ENCODE measurements around the gene CORO2A. TPM values are rescaled to one million over a fixed set of nuclear protein-coding genes. Genes with fewer than 3 reads are reported as not detected.

CORO2A gene
- total and polyA plus RNA-seq, 2 of the 13 experiments (the other 11 are each of a cell fraction or from before 2014, with no cell fraction given) = 14.4 to 15.3 TPM

DNA sequence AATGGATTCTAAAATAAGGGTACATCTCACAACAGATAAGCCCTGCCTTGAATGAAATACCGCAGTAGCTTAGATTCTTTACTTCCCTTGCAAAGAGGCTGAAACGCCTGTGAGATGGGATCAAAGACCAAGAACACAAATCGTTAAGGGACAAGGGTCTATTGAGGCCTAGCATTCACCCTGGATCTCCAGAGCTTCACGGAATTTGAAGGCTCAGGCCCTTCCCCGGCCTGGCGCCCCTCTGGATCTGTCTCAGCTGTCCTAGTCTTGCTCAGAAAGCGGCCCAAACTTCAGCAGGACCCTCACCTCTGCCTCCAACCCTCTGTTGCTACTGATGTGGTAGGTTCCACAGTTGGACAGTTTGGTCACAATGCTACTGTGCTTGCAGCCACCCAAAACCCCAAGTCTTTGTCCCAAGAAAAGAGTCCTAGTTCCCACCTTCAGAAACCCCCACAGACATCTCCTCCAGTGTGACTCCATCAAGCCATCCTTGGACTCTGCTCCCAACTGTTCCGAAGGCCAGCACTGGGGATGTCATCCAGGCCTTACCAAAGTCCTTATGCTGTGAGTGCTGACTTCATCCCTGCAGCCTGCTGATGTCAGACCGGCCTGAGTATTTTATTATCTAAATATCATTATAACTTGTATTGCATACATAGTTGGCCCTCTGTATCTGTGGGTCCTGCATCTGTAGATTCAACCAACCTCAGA is 9.4 kb downstream of the CORO2A start (continued):
- TF ChIP-seq, protein P1, sequence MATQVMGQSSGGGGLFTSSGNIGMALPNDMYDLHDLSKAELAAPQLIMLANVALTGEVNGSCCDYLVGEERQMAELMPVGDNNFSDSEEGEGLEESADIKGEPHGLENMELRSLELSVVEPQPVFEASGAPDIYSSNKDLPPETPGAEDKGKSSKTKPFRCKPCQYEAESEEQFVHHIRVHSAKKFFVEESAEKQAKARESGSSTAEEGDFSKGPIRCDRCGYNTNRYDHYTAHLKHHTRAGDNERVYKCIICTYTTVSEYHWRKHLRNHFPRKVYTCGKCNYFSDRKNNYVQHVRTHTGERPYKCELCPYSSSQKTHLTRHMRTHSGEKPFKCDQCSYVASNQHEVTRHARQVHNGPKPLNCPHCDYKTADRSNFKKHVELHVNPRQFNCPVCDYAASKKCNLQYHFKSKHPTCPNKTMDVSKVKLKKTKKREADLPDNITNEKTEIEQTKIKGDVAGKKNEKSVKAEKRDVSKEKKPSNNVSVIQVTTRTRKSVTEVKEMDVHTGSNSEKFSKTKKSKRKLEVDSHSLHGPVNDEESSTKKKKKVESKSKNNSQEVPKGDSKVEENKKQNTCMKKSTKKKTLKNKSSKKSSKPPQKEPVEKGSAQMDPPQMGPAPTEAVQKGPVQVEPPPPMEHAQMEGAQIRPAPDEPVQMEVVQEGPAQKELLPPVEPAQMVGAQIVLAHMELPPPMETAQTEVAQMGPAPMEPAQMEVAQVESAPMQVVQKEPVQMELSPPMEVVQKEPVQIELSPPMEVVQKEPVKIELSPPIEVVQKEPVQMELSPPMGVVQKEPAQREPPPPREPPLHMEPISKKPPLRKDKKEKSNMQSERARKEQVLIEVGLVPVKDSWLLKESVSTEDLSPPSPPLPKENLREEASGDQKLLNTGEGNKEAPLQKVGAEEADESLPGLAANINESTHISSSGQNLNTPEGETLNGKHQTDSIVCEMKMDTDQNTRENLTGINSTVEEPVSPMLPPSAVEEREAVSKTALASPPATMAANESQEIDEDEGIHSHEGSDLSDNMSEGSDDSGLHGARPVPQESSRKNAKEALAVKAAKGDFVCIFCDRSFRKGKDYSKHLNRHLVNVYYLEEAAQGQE (IDR thresholded peaks at IDR 0.05; ENCODE audit: borderline replicate concordance in 1 of 2, low read depth in 1 of 2, low read length in 2 of 2) = 0 out of 4 replicates have a peak, but pooled peaks of 1 of the 2 experiments have one; percentile 17
- peak; percentile 48; the same call in 1 of the 2 replicates for TF ChIP-seq PHF8 (CRISPR knock-in tag; IDR thresholded peaks at IDR 0.05)
- TF ChIP-seq BCLAF1 (IDR thresholded peaks at IDR 0.05) = no peak
- TF ChIP-seq XRCC5 (optimal IDR thresholded peaks at IDR 0.05; ENCODE audit: low read length) = no peak
- no peak for TF ChIP-seq ZNF550 (CRISPR knock-in tag; IDR thresholded peaks at IDR 0.05; ENCODE audit: borderline replicate concordance)
- no peak for TF ChIP-seq RELA (CRISPR knock-in tag; IDR thresholded peaks at IDR 0.05)
- no peak for TF ChIP-seq ZNF576 (CRISPR knock-in tag; IDR thresholded peaks at IDR 0.05)
- TF ChIP-seq, protein P2, sequence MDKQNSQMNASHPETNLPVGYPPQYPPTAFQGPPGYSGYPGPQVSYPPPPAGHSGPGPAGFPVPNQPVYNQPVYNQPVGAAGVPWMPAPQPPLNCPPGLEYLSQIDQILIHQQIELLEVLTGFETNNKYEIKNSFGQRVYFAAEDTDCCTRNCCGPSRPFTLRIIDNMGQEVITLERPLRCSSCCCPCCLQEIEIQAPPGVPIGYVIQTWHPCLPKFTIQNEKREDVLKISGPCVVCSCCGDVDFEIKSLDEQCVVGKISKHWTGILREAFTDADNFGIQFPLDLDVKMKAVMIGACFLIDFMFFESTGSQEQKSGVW (CRISPR knock-in tag; IDR thresholded peaks at IDR 0.05; ENCODE audit: borderline replicate concordance) = no peak
- TF ChIP-seq ZNF572 (CRISPR knock-in tag; IDR thresholded peaks at IDR 0.05) = no peak
- no peak for TF ChIP-seq FOXO1 (CRISPR knock-in tag; IDR thresholded peaks at IDR 0.05)
- peak; percentile 95 for TF ChIP-seq ZBTB21 (CRISPR knock-in tag; IDR thresholded peaks at IDR 0.05)
- no peak for TF ChIP-seq MAZ (IDR thresholded peaks at IDR 0.05; ENCODE audit: borderline replicate concordance, low read depth, low read length)
- TF ChIP-seq MAZ (CRISPR knock-in tag; IDR thresholded peaks at IDR 0.05; ENCODE audit: low read depth) = no peak
- no peak for TF ChIP-seq SETDB1 (CRISPR knock-in tag; IDR thresholded peaks at IDR 0.05; ENCODE audit: borderline replicate concordance)
- no peak for TF ChIP-seq FOXJ3 (CRISPR knock-in tag; IDR thresholded peaks at IDR 0.05; ENCODE audit: borderline replicate concordance)
- TF ChIP-seq FOXA3 (CRISPR knock-in tag; IDR thresholded peaks at IDR 0.05) = no peak
- TF ChIP-seq ZNF44 (CRISPR knock-in tag; IDR thresholded peaks at IDR 0.05) = no peak
- TF ChIP-seq, protein P3, sequence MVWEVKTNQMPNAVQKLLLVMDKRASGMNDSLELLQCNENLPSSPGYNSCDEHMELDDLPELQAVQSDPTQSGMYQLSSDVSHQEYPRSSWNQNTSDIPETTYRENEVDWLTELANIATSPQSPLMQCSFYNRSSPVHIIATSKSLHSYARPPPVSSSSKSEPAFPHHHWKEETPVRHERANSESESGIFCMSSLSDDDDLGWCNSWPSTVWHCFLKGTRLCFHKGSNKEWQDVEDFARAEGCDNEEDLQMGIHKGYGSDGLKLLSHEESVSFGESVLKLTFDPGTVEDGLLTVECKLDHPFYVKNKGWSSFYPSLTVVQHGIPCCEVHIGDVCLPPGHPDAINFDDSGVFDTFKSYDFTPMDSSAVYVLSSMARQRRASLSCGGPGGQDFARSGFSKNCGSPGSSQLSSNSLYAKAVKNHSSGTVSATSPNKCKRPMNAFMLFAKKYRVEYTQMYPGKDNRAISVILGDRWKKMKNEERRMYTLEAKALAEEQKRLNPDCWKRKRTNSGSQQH (CRISPR knock-in tag; IDR thresholded peaks at IDR 0.05; ENCODE audit: low read depth) = 0 out of 2 replicates have a peak, but pooled peaks have one; percentile 69
- no peak for TF ChIP-seq CHCHD3 (CRISPR knock-in tag; IDR thresholded peaks at IDR 0.05)
- no peak for TF ChIP-seq ZNF326 (CRISPR knock-in tag; IDR thresholded peaks at IDR 0.05; ENCODE audit: borderline replicate concordance)
- TF ChIP-seq ZNF746 (CRISPR knock-in tag; IDR thresholded peaks at IDR 0.05) = no peak

Data from HepG2 (cell line).